ENCODE measurements around the gene ZC3H12C. TPM values are rescaled to one million over a fixed set of nuclear protein-coding genes. Genes with fewer than 3 reads are reported as not detected.
"Not testable (repeated sequence)": the region's sequence is repeated elsewhere in the genome, so short reads cannot be mapped to it uniquely, and the experiment has no call there.

The ZC3H12C gene
- total RNA-seq, 1 donor from 2014 or later, result 14.8 TPM

GRCh38 chr11:110186456-110186855 lies 93.3 kb downstream of the ZC3H12C start:
- Histone ChIP-seq H3K4me1 (no peaks in the 10 kb centered on the region), H3K36me3 (no peaks in the 10 kb centered on the region), H3K27me3 (no peaks in the 10 kb centered on the region), H3K9me3 (no peaks in the 10 kb centered on the region), H3K27ac (no peak overlapping the region), H3K4me3 (no peak overlapping the region)
- no peak for ATAC-seq
- TF ChIP-seq CTCF (IDR thresholded peaks at IDR 0.05), result no peak
- no peak for DNase-seq
- intact Hi-C loops (cut with DNase I), result no loop called here

GRCh38 chr11:110186867-110187266 lies 93.7 kb downstream of the ZC3H12C start:
- no peaks in the 10 kb centered on the region for H3K9me3 ChIP-seq
- H3K27me3 ChIP-seq, result no peaks in the 10 kb centered on the region
- no peaks in the 10 kb centered on the region for H3K4me1 ChIP-seq
- ATAC-seq (no peak), DNase-seq (no peak)
- TF ChIP-seq CTCF (IDR thresholded peaks at IDR 0.05), result no peak
- no peaks in the 10 kb centered on the region for H3K36me3 ChIP-seq
- no peak overlapping the region for H3K27ac ChIP-seq
- no peak overlapping the region for H3K4me3 ChIP-seq
- intact Hi-C loops (cut with DNase I), result no loop called here

- TF ChIP-seq CTCF (IDR thresholded peaks at IDR 0.05), result no peak
- ATAC-seq (no peak), DNase-seq (no peak)
- Histone ChIP-seq H3K27ac (no peak overlapping the region), H3K36me3 (no peaks in the 10 kb centered on the region), H3K4me3 (no peak overlapping the region), H3K4me1 (no peaks in the 10 kb centered on the region), H3K9me3 (no peaks in the 10 kb centered on the region), H3K27me3 (no peaks in the 10 kb centered on the region)
- intact Hi-C loops (cut with DNase I), result no loop called here
Observed at GRCh38 chr11:110187731-110188130, 94.5 kb downstream of the ZC3H12C start.

- Histone ChIP-seq H3K9me3 (no peaks in the 10 kb centered on the region), H3K4me1 (no peaks in the 10 kb centered on the region), H3K36me3 (no peaks in the 10 kb centered on the region), H3K27me3 (no peaks in the 10 kb centered on the region), H3K4me3 (no peak overlapping the region), H3K27ac (no peak overlapping the region)
- DNase-seq (no peak), ATAC-seq (no peak)
- TF ChIP-seq CTCF (IDR thresholded peaks at IDR 0.05), result no peak
- intact Hi-C loops (cut with DNase I), result no loop called here
Observed at GRCh38 chr11:110190885-110191284, 97.7 kb downstream of the ZC3H12C start.

GRCh38 chr11:110192604-110193282 lies 99.6 kb downstream of the ZC3H12C start:
- H3K4me3 ChIP-seq; H3K4me1 ChIP-seq; ATAC-seq; H3K9me3 ChIP-seq; H3K27me3 ChIP-seq; H3K36me3 ChIP-seq; H3K27ac ChIP-seq; DNase-seq; intact Hi-C loops (cut with DNase I): not testable (repeated sequence)

- peak overlapping the region; percentile 61 for H3K27ac ChIP-seq
- H3K9me3 ChIP-seq; H3K36me3 ChIP-seq; intact Hi-C loops (cut with DNase I); H3K27me3 ChIP-seq; H3K4me3 ChIP-seq; H3K4me1 ChIP-seq: not testable (repeated sequence)
- peak; percentile 72 for DNase-seq
- peak; percentile 72 for ATAC-seq
Observed at GRCh38 chr11:110194211-110194766, 101.1 kb downstream of the ZC3H12C start.

Data from upper lobe of right lung (tissue), 1 donor.